Measurements from ENCODE around the gene KIAA0825. TPM values are rescaled to one million over a fixed set of nuclear protein-coding genes. Genes with fewer than 3 reads are reported as not detected.

The KIAA0825 gene
- polyA plus RNA-seq, 1 donor from 2014 or later = 5.1 TPM

DNA sequence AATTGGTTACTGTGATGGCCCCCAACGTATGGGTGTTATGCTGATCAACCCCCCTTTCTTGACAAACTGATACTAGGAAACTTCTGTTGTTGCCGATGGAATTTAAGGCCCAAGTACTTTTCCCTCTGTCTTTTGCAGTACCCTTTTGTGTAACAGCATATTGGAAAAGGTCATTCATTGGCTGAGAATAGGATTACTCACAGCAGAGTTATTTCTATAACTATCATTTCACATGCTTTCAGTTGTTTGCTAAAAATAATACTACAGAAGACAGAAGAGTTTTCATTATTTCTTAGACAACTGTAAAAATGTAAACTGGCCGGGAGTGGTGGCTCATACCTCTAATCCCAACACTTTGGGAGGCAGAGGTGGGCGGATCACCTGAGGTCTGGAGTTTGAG, 329.5 kb downstream of the KIAA0825 start:
- Histone ChIP-seq H2AFZ (ENCODE audit: low read depth, low read length) (no peak overlapping the region), H3K9me3 (ENCODE audit: low read length) (no peaks in the 10 kb centered on the region), H3K4me3 (ENCODE audit: low read length) (no peak overlapping the region), H3K27me3 (ENCODE audit: insufficient read depth, low read depth, low read length) (no peaks in the 10 kb centered on the region), H3K9ac (ENCODE audit: low read length) (no peak overlapping the region), H3K9me2 (ENCODE audit: insufficient read depth, low read length) (no peaks in the 10 kb centered on the region), H3F3A (ENCODE audit: insufficient read depth, low read length, poor library complexity, severe bottlenecking) (no peaks in the 10 kb centered on the region), H3K36me3 (ENCODE audit: insufficient read depth, low read length) (no peaks in the 10 kb centered on the region), H3K79me2 (replicated peaks; ENCODE audit: insufficient read depth, low read length) (no peaks in the 10 kb centered on the region), H3K4me2 (ENCODE audit: low read length) (no peak overlapping the region), H4K20me1 (ENCODE audit: insufficient read depth) (no peaks in the 10 kb centered on the region), H3K27ac (ENCODE audit: low read length) (no peak overlapping the region)
- TF ChIP-seq EZH2 (IDR thresholded peaks at IDR 0.05; ENCODE audit: borderline replicate concordance, insufficient read depth, low read length, poor library complexity, severe bottlenecking) (no peak), EP300 (conservative IDR thresholded peaks at IDR 0.05; ENCODE audit: poor library complexity, severe bottlenecking) (no peak), TAF1 (IDR thresholded peaks at IDR 0.05; ENCODE audit: low read depth) (no peak), SMC3 (conservative IDR thresholded peaks at IDR 0.05; ENCODE audit: poor library complexity) (no peak), POLR2AphosphoS5 (IDR thresholded peaks at IDR 0.05) (no peak), RAD21 (conservative IDR thresholded peaks at IDR 0.05) (no peak), MXI1 (conservative IDR thresholded peaks at IDR 0.05; ENCODE audit: poor library complexity, severe bottlenecking) (no peak)
- TF ChIP-seq, protein P1, sequence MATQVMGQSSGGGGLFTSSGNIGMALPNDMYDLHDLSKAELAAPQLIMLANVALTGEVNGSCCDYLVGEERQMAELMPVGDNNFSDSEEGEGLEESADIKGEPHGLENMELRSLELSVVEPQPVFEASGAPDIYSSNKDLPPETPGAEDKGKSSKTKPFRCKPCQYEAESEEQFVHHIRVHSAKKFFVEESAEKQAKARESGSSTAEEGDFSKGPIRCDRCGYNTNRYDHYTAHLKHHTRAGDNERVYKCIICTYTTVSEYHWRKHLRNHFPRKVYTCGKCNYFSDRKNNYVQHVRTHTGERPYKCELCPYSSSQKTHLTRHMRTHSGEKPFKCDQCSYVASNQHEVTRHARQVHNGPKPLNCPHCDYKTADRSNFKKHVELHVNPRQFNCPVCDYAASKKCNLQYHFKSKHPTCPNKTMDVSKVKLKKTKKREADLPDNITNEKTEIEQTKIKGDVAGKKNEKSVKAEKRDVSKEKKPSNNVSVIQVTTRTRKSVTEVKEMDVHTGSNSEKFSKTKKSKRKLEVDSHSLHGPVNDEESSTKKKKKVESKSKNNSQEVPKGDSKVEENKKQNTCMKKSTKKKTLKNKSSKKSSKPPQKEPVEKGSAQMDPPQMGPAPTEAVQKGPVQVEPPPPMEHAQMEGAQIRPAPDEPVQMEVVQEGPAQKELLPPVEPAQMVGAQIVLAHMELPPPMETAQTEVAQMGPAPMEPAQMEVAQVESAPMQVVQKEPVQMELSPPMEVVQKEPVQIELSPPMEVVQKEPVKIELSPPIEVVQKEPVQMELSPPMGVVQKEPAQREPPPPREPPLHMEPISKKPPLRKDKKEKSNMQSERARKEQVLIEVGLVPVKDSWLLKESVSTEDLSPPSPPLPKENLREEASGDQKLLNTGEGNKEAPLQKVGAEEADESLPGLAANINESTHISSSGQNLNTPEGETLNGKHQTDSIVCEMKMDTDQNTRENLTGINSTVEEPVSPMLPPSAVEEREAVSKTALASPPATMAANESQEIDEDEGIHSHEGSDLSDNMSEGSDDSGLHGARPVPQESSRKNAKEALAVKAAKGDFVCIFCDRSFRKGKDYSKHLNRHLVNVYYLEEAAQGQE (IDR thresholded peaks at IDR 0.05; ENCODE audit: borderline replicate concordance) = no peak
- TF ChIP-seq, protein P2, sequence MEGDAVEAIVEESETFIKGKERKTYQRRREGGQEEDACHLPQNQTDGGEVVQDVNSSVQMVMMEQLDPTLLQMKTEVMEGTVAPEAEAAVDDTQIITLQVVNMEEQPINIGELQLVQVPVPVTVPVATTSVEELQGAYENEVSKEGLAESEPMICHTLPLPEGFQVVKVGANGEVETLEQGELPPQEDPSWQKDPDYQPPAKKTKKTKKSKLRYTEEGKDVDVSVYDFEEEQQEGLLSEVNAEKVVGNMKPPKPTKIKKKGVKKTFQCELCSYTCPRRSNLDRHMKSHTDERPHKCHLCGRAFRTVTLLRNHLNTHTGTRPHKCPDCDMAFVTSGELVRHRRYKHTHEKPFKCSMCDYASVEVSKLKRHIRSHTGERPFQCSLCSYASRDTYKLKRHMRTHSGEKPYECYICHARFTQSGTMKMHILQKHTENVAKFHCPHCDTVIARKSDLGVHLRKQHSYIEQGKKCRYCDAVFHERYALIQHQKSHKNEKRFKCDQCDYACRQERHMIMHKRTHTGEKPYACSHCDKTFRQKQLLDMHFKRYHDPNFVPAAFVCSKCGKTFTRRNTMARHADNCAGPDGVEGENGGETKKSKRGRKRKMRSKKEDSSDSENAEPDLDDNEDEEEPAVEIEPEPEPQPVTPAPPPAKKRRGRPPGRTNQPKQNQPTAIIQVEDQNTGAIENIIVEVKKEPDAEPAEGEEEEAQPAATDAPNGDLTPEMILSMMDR (IDR thresholded peaks at IDR 0.05; ENCODE audit: poor library complexity, severe bottlenecking) = no peak

- Histone ChIP-seq H3K27me3 (ENCODE audit: insufficient read depth, low read depth, low read length) (no peaks in the 10 kb centered on the region), H3K79me2 (replicated peaks; ENCODE audit: insufficient read depth, low read length) (no peaks in the 10 kb centered on the region), H3F3A (ENCODE audit: insufficient read depth, low read length, poor library complexity, severe bottlenecking) (no peaks in the 10 kb centered on the region), H3K9me2 (ENCODE audit: insufficient read depth, low read length) (no peaks in the 10 kb centered on the region), H3K27ac (ENCODE audit: low read length) (no peak overlapping the region), H3K9me3 (ENCODE audit: low read length) (no peaks in the 10 kb centered on the region), H2AFZ (ENCODE audit: low read depth, low read length) (no peak overlapping the region), H4K20me1 (ENCODE audit: insufficient read depth) (no peaks in the 10 kb centered on the region), H3K36me3 (ENCODE audit: insufficient read depth, low read length) (no peaks in the 10 kb centered on the region), H3K4me3 (ENCODE audit: low read length) (no peak overlapping the region), H3K4me2 (ENCODE audit: low read length) (no peak overlapping the region), H3K9ac (ENCODE audit: low read length) (no peak overlapping the region)
- TF ChIP-seq POLR2AphosphoS5 (IDR thresholded peaks at IDR 0.05) (no peak), MXI1 (conservative IDR thresholded peaks at IDR 0.05; ENCODE audit: poor library complexity, severe bottlenecking) (no peak), TAF1 (IDR thresholded peaks at IDR 0.05; ENCODE audit: low read depth) (no peak), EZH2 (IDR thresholded peaks at IDR 0.05; ENCODE audit: borderline replicate concordance, insufficient read depth, low read length, poor library complexity, severe bottlenecking) (no peak), SMC3 (conservative IDR thresholded peaks at IDR 0.05; ENCODE audit: poor library complexity) (no peak), RAD21 (conservative IDR thresholded peaks at IDR 0.05) (no peak), EP300 (conservative IDR thresholded peaks at IDR 0.05; ENCODE audit: poor library complexity, severe bottlenecking) (no peak)
- TF ChIP-seq, protein P1 (IDR thresholded peaks at IDR 0.05; ENCODE audit: borderline replicate concordance) = no peak
- TF ChIP-seq, protein P2 (IDR thresholded peaks at IDR 0.05; ENCODE audit: poor library complexity, severe bottlenecking) = no peak
Measured at GRCh38 chr5:94285984-94286383, 332.4 kb downstream of the KIAA0825 start.
